Aorta (tissue), 5 donors: ENCODE measurements around the gene GMDS. TPM values are rescaled to one million over a fixed set of nuclear protein-coding genes. Genes with fewer than 3 reads are reported as not detected.

ENCODE experiments used
- ATAC-seq: fragments of 200-7000 bp; cut with Tn5 transposase; one replicate; pipeline ENCODE4 v1.9.1; 2022; ENCODE audit warnings: moderate library complexity; ENCODE audit not compliant: low FRiP score
- DNase-seq, 2 donors: peaks; one replicate each; pipeline ENCODE4 v3.0.0-alpha.2; 2020
- H3K27ac ChIP-seq, 2 donors: one replicate each; pipeline ENCODE4 v1.5.1; 2013; ENCODE audit warnings: low read length in 2 of 2, mild to moderate bottlenecking in 2 of 2, moderate library complexity in 2 of 2, control low read depth in 1 of 2, inconsistent platforms in 1 of 2, low read depth in 1 of 2
- H3K27me3 ChIP-seq, 2 donors: one replicate each; pipeline ENCODE4 v1.6.1; 2013; ENCODE audit warnings: control low read depth in 1 of 2, low read length in 1 of 2, mild to moderate bottlenecking in 1 of 2, moderate library complexity in 1 of 2; ENCODE audit not compliant: insufficient read depth in 2 of 2, control insufficient read depth in 1 of 2
- H3K36me3 ChIP-seq, 2 donors: one replicate each; pipeline ENCODE4 v1.6.1; 2013; ENCODE audit warnings: control low read depth in 1 of 2, low read length in 1 of 2, mild to moderate bottlenecking in 1 of 2; ENCODE audit not compliant: insufficient read depth in 2 of 2, control insufficient read depth in 1 of 2
- H3K4me1 ChIP-seq, 2 donors: one replicate each; pipeline ENCODE4 v1.6.1; 2013; ENCODE audit warnings: low read length in 2 of 2, control low read depth in 1 of 2, mild to moderate bottlenecking in 1 of 2, moderate library complexity in 1 of 2; ENCODE audit not compliant: insufficient read depth in 2 of 2, control insufficient read depth in 1 of 2
- H3K4me3 ChIP-seq, 2 donors: one replicate each; pipeline ENCODE4 v1.5.1; 2013; ENCODE audit warnings: low read length in 2 of 2, control low read depth in 1 of 2, mild to moderate bottlenecking in 1 of 2
- H3K9me3 ChIP-seq: one replicate; pipeline ENCODE4 v1.6.1; 2013; ENCODE audit warnings: mild to moderate bottlenecking, low read length; ENCODE audit not compliant: control insufficient read depth
- WGBS, 2 donors: extraction: QIAGEN DNeasy Blood & Tissue Kit; methylation state at CpG; one replicate each; pipeline ENCODE4 v1.1.7; 2013; 5-methylcytosine and 5-hydroxymethylcytosine counted together
- intact Hi-C, 2 donors: fragments of 100-400 bp; cut with DNase I; formaldehyde crosslinking; loops; one replicate each; pipeline versions ENCODE4 v1.14.2 to v1.15.0; 2022
- polyA plus RNA-seq, 2 donors: library from polyadenylated mRNA; stranded (reverse); fragments of 200-250 nt; gene quantifications; one replicate each; pipeline ENCODE4 v1.2.3, GENCODE V29; 2013
- total RNA-seq, 2 donors: library from RNA; stranded (reverse); fragmentation: NEBNext Ultra II Directional; extraction: Animal tissue kit (Norgen Biotek cat#: 25700); gene quantifications; one replicate each; pipeline ENCODE4 v1.2.1, GENCODE V29; 2021
- donor health status: healthy with polysubstance abuse.
- donor health status: Bipolar disorder and iron deficiency.
- donor health status: DM: no; HTN: no; CAD: no.
- donor health status: DM: no; HTN: no; CAD: no.
- donor health status: DM: yes; HTN: yes; CAD: no.

Gene GMDS
- total and polyA plus RNA-seq, 4 donors: 66.1 to 138 (median 84.9) TPM

DNA sequence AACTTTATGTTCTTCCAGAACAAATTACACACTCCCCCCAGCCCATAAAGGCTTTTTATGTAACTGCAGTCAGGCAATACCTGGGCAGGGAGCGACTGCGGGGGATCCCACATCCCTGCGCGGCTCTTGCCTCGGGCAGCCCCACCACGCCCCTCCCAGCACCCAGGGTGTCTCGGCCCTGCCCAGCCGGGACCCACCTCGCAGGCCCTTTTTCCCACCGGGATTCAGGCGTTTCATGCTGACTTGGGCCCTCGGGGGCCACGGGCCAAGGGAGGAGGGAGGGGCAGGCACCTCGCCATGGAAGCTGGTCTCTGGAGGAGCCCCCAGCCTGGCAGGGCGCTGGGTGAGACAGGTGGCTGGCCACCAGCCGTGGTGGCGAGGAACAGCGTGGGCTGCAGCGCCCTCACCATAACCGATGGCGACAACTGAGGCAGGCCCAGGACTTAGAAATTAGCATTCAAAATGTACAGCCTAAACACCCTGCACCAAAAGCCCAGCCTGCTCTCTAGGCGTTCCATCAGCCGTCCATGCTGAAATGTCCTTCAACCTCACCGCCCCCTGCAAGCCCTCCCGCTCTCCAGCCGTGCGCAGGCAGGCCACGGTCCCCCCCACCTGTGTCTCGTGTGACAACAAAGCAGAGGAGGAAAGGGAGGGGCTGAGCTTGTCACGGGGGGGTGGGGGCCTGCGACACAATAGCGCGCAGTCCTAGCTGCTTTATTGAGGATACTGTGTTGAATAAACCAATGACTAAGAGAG lies 650.8 kb downstream of the GMDS start:
- Histone ChIP-seq H3K36me3 (no peaks in the 10 kb centered on the region), H3K4me3 (no peak overlapping the region), H3K27me3 (no peaks in the 10 kb centered on the region), H3K4me1 (no peaks in the 10 kb centered on the region), H3K27ac (no peak overlapping the region), H3K9me3 (no peaks in the 10 kb centered on the region)
- ATAC-seq: no peak
- intact Hi-C loops: loop anchor here in 1 of 2 donors (5.0 kb wide), 2 partner anchors 603 to 1158 kb away; partner anchors contain the start of gene MYLK4
- 91 to 92% methylated on average over 33 of the region's 33 CpGs for WGBS, 2 donors
- no peak for DNase-seq

- no peaks in the 10 kb centered on the region for H3K36me3 ChIP-seq
- no peak overlapping the region for H3K27ac ChIP-seq
- no peaks in the 10 kb centered on the region for H3K4me1 ChIP-seq
- no peaks in the 10 kb centered on the region for H3K27me3 ChIP-seq
- ATAC-seq (no peak), DNase-seq (no peak)
- WGBS, 2 donors: 68 to 80% methylated on average over 22 of the region's 22 CpGs
- H3K9me3 ChIP-seq: no peaks in the 10 kb centered on the region
- H3K4me3 ChIP-seq: no peak overlapping the region
- intact Hi-C loops: no loop called here
Measured at GRCh38 chr6:1593958-1594314, 651.5 kb downstream of the GMDS start.

DNA sequence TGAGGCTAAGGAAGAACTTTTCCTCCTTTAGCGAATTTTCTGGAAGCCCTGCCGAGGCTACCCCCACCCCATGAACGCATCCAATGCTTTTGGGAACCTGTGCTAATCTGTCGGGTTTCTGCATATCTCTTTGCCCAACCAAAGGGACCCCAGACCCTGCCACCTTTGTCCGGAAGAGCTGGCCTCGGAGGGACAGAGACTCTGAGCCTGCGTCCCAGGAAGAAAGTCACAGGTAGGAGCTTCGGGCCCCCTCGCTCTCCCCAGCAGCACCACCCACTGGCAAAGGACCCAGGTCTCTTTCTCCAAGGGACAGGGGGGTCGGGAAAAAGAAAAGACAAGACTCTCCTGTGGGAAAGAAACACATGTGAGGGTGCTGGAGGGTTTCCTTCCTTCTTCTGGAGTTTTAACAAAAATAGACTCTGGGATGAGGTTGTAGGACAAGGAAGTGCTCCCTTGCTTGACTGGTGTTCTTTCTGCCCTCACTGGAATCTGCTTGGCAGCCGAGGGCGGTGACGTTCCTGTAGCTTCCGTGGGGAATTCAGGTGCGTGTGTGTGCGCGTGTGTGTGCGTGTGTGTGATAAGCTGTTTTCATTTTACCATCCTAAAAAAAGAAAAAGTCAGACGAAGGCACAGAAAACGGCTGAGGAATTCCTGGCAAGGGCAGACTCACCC lies 652.0 kb downstream of the GMDS start:
- ATAC-seq (no peak), DNase-seq (no peak)
- no peaks in the 10 kb centered on the region for H3K36me3 ChIP-seq
- no peaks in the 10 kb centered on the region for H3K4me1 ChIP-seq
- 63 to 64% methylated on average over 20 of the region's 20 CpGs for WGBS, 2 donors
- H3K9me3 ChIP-seq: no peaks in the 10 kb centered on the region
- no peaks in the 10 kb centered on the region for H3K27me3 ChIP-seq
- no peak overlapping the region for H3K27ac ChIP-seq
- no peak overlapping the region for H3K4me3 ChIP-seq
- intact Hi-C loops: no loop called here

DNA sequence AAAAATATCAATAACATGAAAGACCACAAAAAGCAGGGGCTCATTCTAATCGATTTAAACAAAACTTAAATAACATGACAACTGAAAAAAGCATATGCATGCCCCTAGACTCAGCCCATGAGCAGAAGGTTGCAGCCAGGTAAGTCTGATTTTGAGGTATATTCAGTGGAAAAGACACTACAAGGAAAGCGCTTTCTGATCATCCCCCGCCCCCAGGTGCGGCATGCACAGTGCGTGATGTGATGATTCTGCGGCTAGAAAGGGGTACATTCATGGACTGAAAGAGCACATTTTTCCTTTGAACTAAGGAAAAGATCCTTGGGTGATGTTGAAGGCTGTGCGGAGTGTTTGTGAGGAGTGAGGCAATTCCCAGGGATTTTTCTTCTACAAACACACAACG lies 652.6 kb downstream of the GMDS start:
- no peak overlapping the region for H3K27ac ChIP-seq
- H3K4me3 ChIP-seq: no peak overlapping the region
- ATAC-seq: no peak
- H3K36me3 ChIP-seq: no peaks in the 10 kb centered on the region
- WGBS, 2 donors: 92 to 94% methylated on average over 8 of the region's 8 CpGs
- intact Hi-C loops: no loop called here
- no peaks in the 10 kb centered on the region for H3K27me3 ChIP-seq
- no peak for DNase-seq
- H3K4me1 ChIP-seq: no peaks in the 10 kb centered on the region
- H3K9me3 ChIP-seq: no peaks in the 10 kb centered on the region

GRCh38 chr6:1591926-1592325 lies 653.5 kb downstream of the GMDS start:
- H3K27me3 ChIP-seq: no peaks in the 10 kb centered on the region
- H3K4me3 ChIP-seq: no peak overlapping the region
- DNase-seq: no peak
- 96% methylated on average over 6 of the region's 6 CpGs for WGBS, 2 donors
- H3K4me1 ChIP-seq: no peaks in the 10 kb centered on the region
- H3K9me3 ChIP-seq: no peaks in the 10 kb centered on the region
- H3K27ac ChIP-seq: no peak overlapping the region
- intact Hi-C loops: no loop called here
- H3K36me3 ChIP-seq: no peaks in the 10 kb centered on the region
- no peak for ATAC-seq

- no peaks in the 10 kb centered on the region for H3K36me3 ChIP-seq
- no peak overlapping the region for H3K4me3 ChIP-seq
- ATAC-seq (no peak), DNase-seq (no peak)
- no peaks in the 10 kb centered on the region for H3K9me3 ChIP-seq
- no peaks in the 10 kb centered on the region for H3K27me3 ChIP-seq
- WGBS, 2 donors: 94 to 97% methylated on average over 5 of the region's 5 CpGs
- no peak overlapping the region for H3K27ac ChIP-seq
- intact Hi-C loops: no loop called here
- no peaks in the 10 kb centered on the region for H3K4me1 ChIP-seq
Measured at GRCh38 chr6:1591243-1591642, 654.2 kb downstream of the GMDS start.

GRCh38 chr6:1590580-1590979 lies 654.8 kb downstream of the GMDS start:
- no peaks in the 10 kb centered on the region for H3K9me3 ChIP-seq
- H3K27me3 ChIP-seq: no peaks in the 10 kb centered on the region
- no peak for ATAC-seq
- 93% methylated on average over 9 of the region's 9 CpGs for WGBS, 2 donors
- no peak overlapping the region for H3K27ac ChIP-seq
- H3K4me3 ChIP-seq: no peak overlapping the region
- intact Hi-C loops: no loop called here
- DNase-seq: no peak
- H3K36me3 ChIP-seq: no peaks in the 10 kb centered on the region
- no peaks in the 10 kb centered on the region for H3K4me1 ChIP-seq

DNA sequence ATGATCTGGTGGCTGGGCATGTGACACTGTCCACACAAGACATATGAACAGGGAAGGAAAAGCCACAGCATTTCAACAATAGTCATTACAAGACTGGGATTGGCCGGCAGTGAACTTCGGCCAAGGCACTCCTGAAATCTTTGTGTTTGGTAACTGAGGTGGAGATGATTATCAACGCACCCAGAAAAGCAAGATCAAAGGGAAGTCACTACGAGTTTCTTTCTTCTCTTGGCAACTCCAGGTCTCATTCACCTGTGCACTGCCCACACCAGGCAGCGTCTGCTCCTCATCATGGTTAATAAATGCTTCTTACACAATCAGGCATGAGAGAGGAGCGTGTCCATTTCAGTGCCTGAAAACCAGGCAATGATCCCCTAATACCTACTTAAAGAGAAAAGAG lies 656.2 kb downstream of the GMDS start:
- no peak for DNase-seq
- 91 to 95% methylated on average over 6 of the region's 6 CpGs for WGBS, 2 donors

DNA sequence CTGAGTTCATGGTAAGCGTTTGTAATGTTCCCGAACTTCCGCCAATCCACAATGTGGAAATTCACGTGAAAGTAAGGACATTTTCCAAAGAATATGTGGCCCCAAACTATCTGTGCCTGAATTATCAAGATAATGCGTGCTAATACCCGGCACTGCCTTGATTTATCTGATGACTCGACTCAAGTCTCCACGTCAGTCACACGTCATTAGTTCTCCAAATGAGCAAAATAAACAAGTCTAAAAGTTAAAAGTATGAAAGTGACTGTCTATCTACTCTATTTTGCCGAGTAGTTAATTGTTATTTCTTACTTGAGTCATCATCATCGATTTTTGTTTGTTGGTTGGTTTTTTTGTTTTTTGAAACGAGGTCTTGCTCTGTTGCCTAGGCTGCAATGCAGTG lies 657.4 kb downstream of the GMDS start:
- intact Hi-C loops: no loop called here
- WGBS, 2 donors: 88 to 91% methylated on average over 12 of the region's 12 CpGs

More for the DNA sequence above, 656.2 kb downstream of the GMDS start:
- Histone ChIP-seq H3K4me3 (no peak overlapping the region), H3K36me3 (no peaks in the 10 kb centered on the region), H3K27me3 (no peaks in the 10 kb centered on the region), H3K27ac (no peak overlapping the region), H3K9me3 (no peaks in the 10 kb centered on the region), H3K4me1 (no peaks in the 10 kb centered on the region)
- intact Hi-C loops: no loop called here
- ATAC-seq: no peak

More for the DNA sequence above, 657.4 kb downstream of the GMDS start:
- no peak overlapping the region for H3K27ac ChIP-seq
- ATAC-seq (no peak), DNase-seq (no peak)
- H3K4me3 ChIP-seq: no peak overlapping the region
- no peaks in the 10 kb centered on the region for H3K36me3 ChIP-seq
- no peaks in the 10 kb centered on the region for H3K4me1 ChIP-seq
- H3K9me3 ChIP-seq: no peaks in the 10 kb centered on the region
- no peaks in the 10 kb centered on the region for H3K27me3 ChIP-seq
